Trophoblast cell (in vitro differentiated cells and primary cell): Measurements from ENCODE around the gene IGF2BP3.

Experiments used
- DNase-seq, 2 donors: peaks; one replicate each; pipeline ENCODE4 v3.0.0-alpha.2; 2016
- H2AFZ ChIP-seq: 2 replicates; pipeline ENCODE4 v1.6.1; 2013; ENCODE audit warnings: low read length, moderate library complexity, mild to moderate bottlenecking; ENCODE audit not compliant: insufficient read depth, poor library complexity
- H2AK5ac ChIP-seq: 2 replicates; pipeline ENCODE4 v1.6.1; 2013; ENCODE audit warnings: mild to moderate bottlenecking, low read length
- H2BK120ac ChIP-seq: 2 replicates; pipeline ENCODE4 v1.6.1; 2013; ENCODE audit warnings: low read length, mild to moderate bottlenecking, moderate library complexity; ENCODE audit not compliant: insufficient read depth, poor library complexity
- H2BK12ac ChIP-seq: 2 replicates; pipeline ENCODE4 v1.6.1; 2013; ENCODE audit warnings: mild to moderate bottlenecking, low read length, moderate library complexity
- H2BK5ac ChIP-seq: 2 replicates; pipeline ENCODE4 v1.6.1; 2013; ENCODE audit warnings: low read length, low read depth, moderate library complexity, mild to moderate bottlenecking; ENCODE audit not compliant: poor library complexity
- H3K14ac ChIP-seq: 2 replicates; pipeline ENCODE4 v1.6.1; 2013; ENCODE audit warnings: mild to moderate bottlenecking, low read length
- H3K18ac ChIP-seq: 2 replicates; pipeline ENCODE4 v1.6.1; 2013; ENCODE audit warnings: mild to moderate bottlenecking, low read length
- H3K23ac ChIP-seq: 2 replicates; pipeline ENCODE4 v1.6.1; 2013; ENCODE audit warnings: low read length
- H3K27ac ChIP-seq: 2 replicates; pipeline ENCODE4 v1.5.1; 2013; ENCODE audit warnings: low read depth, mild to moderate bottlenecking, inconsistent platforms, low read length, moderate library complexity
- H3K27me3 ChIP-seq: 2 replicates; pipeline ENCODE4 v1.6.1; 2013; ENCODE audit warnings: inconsistent platforms, mild to moderate bottlenecking, low read length, moderate library complexity; ENCODE audit not compliant: insufficient read depth
- H3K36me3 ChIP-seq, 2 experiments: 1 replicate in 1 of 2; 2 replicates in 1 of 2; pipeline ENCODE4 v1.6.1; 2013; ENCODE audit warnings: low read length in 2 of 2, mild to moderate bottlenecking in 2 of 2, moderate library complexity in 1 of 2; ENCODE audit not compliant: insufficient read depth in 2 of 2, control insufficient read depth in 1 of 2
- H3K4ac ChIP-seq: 2 replicates; pipeline ENCODE4 v1.6.1; 2013; ENCODE audit warnings: low read depth, mild to moderate bottlenecking, low read length, moderate library complexity
- H3K4me1 ChIP-seq, 2 experiments: 1 replicate in 1 of 2; 2 replicates in 1 of 2; pipeline ENCODE4 v1.6.1; 2013; ENCODE audit warnings: low read length in 2 of 2, mild to moderate bottlenecking in 2 of 2, moderate library complexity in 1 of 2; ENCODE audit not compliant: insufficient read depth in 2 of 2, control insufficient read depth in 1 of 2
- H3K4me2 ChIP-seq: 2 replicates; pipeline ENCODE4 v1.6.1; 2013; ENCODE audit warnings: inconsistent platforms, mild to moderate bottlenecking, low read length, moderate library complexity
- H3K4me3 ChIP-seq: 2 replicates; pipeline ENCODE4 v1.5.1; 2013; ENCODE audit warnings: mild to moderate bottlenecking, low read depth, low read length, inconsistent platforms
- H3K79me1 ChIP-seq: one replicate; pipeline ENCODE4 v1.6.1; 2013; ENCODE audit warnings: low read length
- H3K79me2 ChIP-seq: 2 replicates; pipeline ENCODE4 v1.6.1; 2013; ENCODE audit warnings: low read length, mild to moderate bottlenecking; ENCODE audit not compliant: control insufficient read depth, insufficient read depth, poor library complexity
- H3K9ac ChIP-seq: 2 replicates; pipeline ENCODE4 v1.6.1; 2013; ENCODE audit warnings: mild to moderate bottlenecking, low read length
- H3K9me3 ChIP-seq: 2 replicates; pipeline ENCODE4 v1.6.1; 2013; ENCODE audit warnings: low read depth, mild to moderate bottlenecking, control low read depth, inconsistent platforms, low read length; ENCODE audit not compliant: insufficient read depth
- H4K12ac ChIP-seq: 2 replicates; pipeline ENCODE4 v1.6.1; 2013; ENCODE audit warnings: low read depth, mild to moderate bottlenecking, low read length, moderate library complexity
- H4K8ac ChIP-seq: 2 replicates; pipeline ENCODE4 v1.6.1; 2013; ENCODE audit warnings: low read depth, mild to moderate bottlenecking, low read length, moderate library complexity
- H4K91ac ChIP-seq: one replicate; pipeline ENCODE4 v1.6.1; 2013; ENCODE audit warnings: low read depth, mild to moderate bottlenecking, low read length, moderate library complexity
- WGBS: extraction: QIAGEN DNeasy Blood & Tissue Kit; methylation state at CpG from one replicate; pipeline ENCODE4 v1.1.7; 2013; ENCODE audit warnings: missing lambda C conversion rate; ENCODE audit not compliant: insufficient read length, insufficient coverage; ENCODE audit errors: extremely low coverage; 5-methylcytosine and 5-hydroxymethylcytosine counted together

The IGF2BP3 gene

GRCh38 chr7:23337374-23337773 is 132.9 kb downstream of the IGF2BP3 start:
- no peak overlapping the region for H3K27ac ChIP-seq
- H2BK120ac ChIP-seq, result no peak overlapping the region
- H3K4ac ChIP-seq, result no peak overlapping the region
- no peak overlapping the region for H2BK5ac ChIP-seq
- H3K79me2 ChIP-seq, result no peaks in the 10 kb centered on the region
- no peak overlapping the region for H3K4me2 ChIP-seq
- no peaks in the 10 kb centered on the region for H3K27me3 ChIP-seq
- H3K36me3 ChIP-seq, result peaks cover 21 to 23% of the 10 kb centered on the region in 2 experiments
- no peak overlapping the region for H2AFZ ChIP-seq
- H3K18ac ChIP-seq, result no peak overlapping the region
- H2AK5ac ChIP-seq, result no peak overlapping the region
- H3K23ac ChIP-seq, result no peak overlapping the region
- no peak for DNase-seq
- H3K9ac ChIP-seq, result no peak overlapping the region
- H3K4me1 ChIP-seq, result no peaks in the 10 kb centered on the region
- no peaks in the 10 kb centered on the region for H3K79me1 ChIP-seq
- no peak overlapping the region for H4K12ac ChIP-seq
- no peaks in the 10 kb centered on the region for H3K9me3 ChIP-seq
- no peak overlapping the region for H3K14ac ChIP-seq
- no peak overlapping the region for H3K4me3 ChIP-seq
- H2BK12ac ChIP-seq, result no peak overlapping the region
- H4K91ac ChIP-seq, result no peak overlapping the region
- H4K8ac ChIP-seq, result no peak overlapping the region

GRCh38 chr7:23336799-23337283 is 133.4 kb downstream of the IGF2BP3 start:
- Histone ChIP-seq H3K14ac (no peak overlapping the region), H4K91ac (no peak overlapping the region), H3K79me2 (no peaks in the 10 kb centered on the region), H3K27ac (no peak overlapping the region), H4K12ac (no peak overlapping the region), H3K23ac (no peak overlapping the region), H2BK120ac (no peak overlapping the region), H3K79me1 (no peaks in the 10 kb centered on the region), H3K9me3 (no peaks in the 10 kb centered on the region), H3K4me3 (no peak overlapping the region), H3K4ac (no peak overlapping the region), H3K36me3 (peaks cover 21 to 23% of the 10 kb centered on the region in 2 experiments), H4K8ac (no peak overlapping the region), H3K18ac (no peak overlapping the region), H3K4me1 (no peaks in the 10 kb centered on the region), H2BK12ac (no peak overlapping the region), H2AFZ (no peak overlapping the region), H3K4me2 (no peak overlapping the region), H2AK5ac (no peak overlapping the region), H3K27me3 (no peaks in the 10 kb centered on the region), H3K9ac (no peak overlapping the region), H2BK5ac (no peak overlapping the region)
- no CpG with 5 or more reads among the region's 6 CpGs for WGBS
- DNase-seq, result no peak

DNA sequence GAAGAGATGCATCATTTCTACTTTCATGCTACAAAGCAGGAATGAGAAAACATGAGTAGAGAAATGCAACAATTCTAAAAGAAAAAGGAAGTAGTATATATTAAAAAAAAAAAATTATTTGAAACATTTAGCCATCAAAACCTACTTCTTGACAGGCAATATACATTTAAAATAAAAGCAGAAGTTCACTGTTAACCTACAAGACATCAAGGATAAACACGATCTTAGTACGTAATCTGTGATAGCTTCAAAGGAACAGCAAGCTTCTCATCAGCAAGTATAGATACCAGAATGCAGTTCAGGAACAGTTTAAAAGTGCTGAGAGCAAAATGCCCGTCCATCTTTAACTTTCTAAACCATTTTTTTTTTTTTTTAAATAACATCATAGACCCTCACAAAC is 134.2 kb downstream of the IGF2BP3 start:
- H3K23ac ChIP-seq, result no peak overlapping the region
- H3K9me3 ChIP-seq, result no peaks in the 10 kb centered on the region
- H3K79me2 ChIP-seq, result no peaks in the 10 kb centered on the region
- H4K12ac ChIP-seq, result no peak overlapping the region
- H2AFZ ChIP-seq, result no peak overlapping the region
- H2BK120ac ChIP-seq, result no peak overlapping the region
- H3K14ac ChIP-seq, result no peak overlapping the region
- H3K4me1 ChIP-seq, result no peaks in the 10 kb centered on the region
- H2BK5ac ChIP-seq, result no peak overlapping the region
- DNase-seq, result no peak
- no peak overlapping the region for H3K27ac ChIP-seq
- H2AK5ac ChIP-seq, result no peak overlapping the region
- no peaks in the 10 kb centered on the region for H3K27me3 ChIP-seq
- no CpG with 5 or more reads among the region's 3 CpGs for WGBS
- H3K18ac ChIP-seq, result no peak overlapping the region
- H3K4me3 ChIP-seq, result no peak overlapping the region
- H4K91ac ChIP-seq, result no peak overlapping the region
- no peaks in the 10 kb centered on the region for H3K79me1 ChIP-seq
- H2BK12ac ChIP-seq, result no peak overlapping the region
- no peak overlapping the region for H3K9ac ChIP-seq
- H3K4ac ChIP-seq, result no peak overlapping the region
- H4K8ac ChIP-seq, result no peak overlapping the region
- H3K36me3 ChIP-seq, result peaks cover 19 to 21% of the 10 kb centered on the region in 2 experiments
- no peak overlapping the region for H3K4me2 ChIP-seq

GRCh38 chr7:23335621-23336020 is 134.7 kb downstream of the IGF2BP3 start:
- Histone ChIP-seq H3K4me1 (no peaks in the 10 kb centered on the region), H3K36me3 (peaks cover 19 to 21% of the 10 kb centered on the region in 2 experiments), H4K8ac (no peak overlapping the region), H3K79me2 (no peaks in the 10 kb centered on the region), H3K14ac (no peak overlapping the region), H2AFZ (no peak overlapping the region), H2BK5ac (no peak overlapping the region), H3K9ac (no peak overlapping the region), H3K27ac (no peak overlapping the region), H4K91ac (no peak overlapping the region), H2BK12ac (no peak overlapping the region), H3K9me3 (no peaks in the 10 kb centered on the region), H3K23ac (no peak overlapping the region), H3K4ac (no peak overlapping the region), H2AK5ac (no peak overlapping the region), H3K18ac (no peak overlapping the region), H4K12ac (no peak overlapping the region), H3K79me1 (no peaks in the 10 kb centered on the region), H3K27me3 (no peaks in the 10 kb centered on the region), H3K4me2 (no peak overlapping the region), H3K4me3 (no peak overlapping the region), H2BK120ac (no peak overlapping the region)
- no peak for DNase-seq
- WGBS, result no CpG with 5 or more reads among the region's 6 CpGs
